Hindlimb muscle (tissue), 1 donor: ENCODE data around the gene MCUB. TPM values are rescaled to one million over a fixed set of nuclear protein-coding genes. Genes with fewer than 3 reads are reported as not detected.
A peak's percentile ranks its signal among the peaks of the same experiment; 100 is the strongest.

Experiments
- DNase-seq: peaks from one replicate; pipeline ENCODE4 v3.0.0-alpha.2; 2013
- polyA plus RNA-seq: library from polyadenylated mRNA; unstranded; fragments of 120-200 nt; gene quantifications from one replicate; pipeline ENCODE4 v1.2.1, GENCODE V29; 2013; ENCODE audit not compliant: insufficient read length

Gene MCUB
- polyA plus RNA-seq, 1 donor = 12.6 TPM

GRCh38 chr4:109683621-109684253 lies 123.7 kb downstream of the MCUB start:
- peak; percentile 10 for DNase-seq

- no peak for DNase-seq
Measured at GRCh38 chr4:109684727-109685126, 124.7 kb downstream of the MCUB start.

GRCh38 chr4:109690690-109691410 lies 130.8 kb downstream of the MCUB start:
- no peak for DNase-seq

DNA sequence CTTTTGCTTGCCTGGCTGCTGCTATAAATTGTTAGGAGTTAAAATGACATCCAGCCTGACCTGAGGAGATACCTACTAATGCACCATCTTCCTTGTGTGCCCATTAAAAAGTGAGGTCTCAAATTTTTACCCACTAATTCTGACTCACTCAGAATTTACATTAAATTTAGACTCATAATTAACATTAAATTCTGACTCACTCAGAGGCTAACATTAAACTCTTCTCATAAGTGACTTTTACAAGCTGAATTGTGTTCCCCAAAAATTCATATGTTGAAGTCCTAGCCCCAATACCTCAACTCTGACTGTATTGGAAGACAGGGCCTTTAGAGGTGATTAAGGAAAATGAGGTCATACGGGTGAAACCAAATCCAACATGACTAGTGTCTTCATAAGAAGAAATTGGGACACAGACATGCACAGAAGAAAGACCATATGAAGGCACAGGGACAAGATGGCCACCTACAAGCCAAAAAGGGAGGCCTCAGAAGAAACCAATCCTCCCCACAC lies 131.4 kb downstream of the MCUB start:
- no peak for DNase-seq

- DNase-seq = no peak
Measured at GRCh38 chr4:109698656-109699055, 138.6 kb downstream of the MCUB start.

DNA sequence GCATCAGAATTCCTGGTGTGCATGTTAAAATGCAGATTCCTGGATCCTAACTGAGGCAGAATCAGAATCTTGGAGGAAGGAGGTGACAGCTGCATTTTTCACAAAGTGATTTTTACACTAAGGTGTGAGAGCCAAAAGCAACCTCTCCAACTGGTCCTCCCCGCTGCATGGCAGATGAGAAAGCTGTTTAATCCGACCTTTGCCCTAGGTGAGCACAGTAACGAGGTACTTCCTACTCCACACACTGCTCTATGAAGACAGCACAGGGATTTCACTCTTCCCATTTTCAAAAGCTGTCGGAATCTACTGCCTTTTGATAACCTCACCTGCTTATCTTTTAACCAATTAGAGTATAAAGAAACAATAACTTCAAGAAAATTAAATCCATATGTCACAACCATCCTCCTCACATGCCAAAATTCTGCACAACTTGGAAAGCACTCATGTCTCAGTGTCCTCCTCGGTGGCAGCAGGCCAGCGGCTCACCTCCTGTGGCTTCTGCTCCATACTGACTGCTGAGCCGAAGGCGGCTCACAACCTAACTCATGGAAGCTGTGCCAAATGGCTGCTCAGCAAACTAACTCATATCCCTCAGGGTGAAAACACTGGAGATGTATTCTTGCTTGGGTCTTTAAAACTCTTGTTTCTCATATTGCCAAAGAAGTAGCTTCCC lies 139.6 kb downstream of the MCUB start:
- DNase-seq = no peak

GRCh38 chr4:109701566-109702410 lies 141.7 kb downstream of the MCUB start:
- no peak for DNase-seq

DNA sequence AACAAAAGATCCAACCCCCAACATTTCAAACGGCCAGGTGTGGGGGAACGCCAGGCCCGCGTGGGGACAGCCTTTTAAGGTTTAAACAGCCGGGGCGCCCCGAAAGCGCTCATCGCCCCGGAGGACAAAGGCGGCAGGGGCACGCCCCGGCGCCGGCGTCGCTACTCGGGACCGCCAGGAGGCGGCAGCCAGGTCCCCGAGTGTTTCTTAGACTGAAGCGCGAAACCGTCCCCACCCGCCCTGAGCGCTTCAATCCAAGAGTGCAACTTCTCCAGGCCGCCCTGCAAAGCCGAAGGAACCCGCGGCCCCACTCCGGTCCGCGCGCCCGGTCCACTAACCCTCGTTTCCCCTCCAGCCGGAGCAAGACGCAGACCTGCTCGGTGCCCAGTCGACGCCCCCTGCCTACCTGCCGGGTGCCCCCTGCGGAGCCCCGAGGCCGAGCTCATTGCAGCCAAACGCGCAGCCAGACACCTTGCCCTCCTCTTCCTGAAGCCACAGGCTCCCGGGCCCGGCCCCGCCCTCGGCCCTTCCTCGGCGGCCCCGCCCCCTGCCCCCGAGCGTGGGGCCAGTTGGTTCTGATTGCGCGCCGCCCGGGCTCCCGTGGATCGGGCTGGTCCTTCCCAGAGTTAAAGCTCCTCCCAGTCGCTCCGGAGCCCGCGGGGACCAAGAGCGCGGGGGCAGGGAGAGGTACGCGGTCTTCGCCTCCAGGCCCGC lies 143.1 kb downstream of the MCUB start, which contains the start of gene CASP6:
Gene CASP6, minus strand, starts transcription at position 496 of the 714 bp plus-strand sequence. Its CDS starts 50 bp downstream, at position 446.
- peak; percentile 79 for DNase-seq

GRCh38 chr4:109703664-109704361 lies 143.8 kb downstream of the MCUB start:
- DNase-seq = peak; percentile 15

DNA sequence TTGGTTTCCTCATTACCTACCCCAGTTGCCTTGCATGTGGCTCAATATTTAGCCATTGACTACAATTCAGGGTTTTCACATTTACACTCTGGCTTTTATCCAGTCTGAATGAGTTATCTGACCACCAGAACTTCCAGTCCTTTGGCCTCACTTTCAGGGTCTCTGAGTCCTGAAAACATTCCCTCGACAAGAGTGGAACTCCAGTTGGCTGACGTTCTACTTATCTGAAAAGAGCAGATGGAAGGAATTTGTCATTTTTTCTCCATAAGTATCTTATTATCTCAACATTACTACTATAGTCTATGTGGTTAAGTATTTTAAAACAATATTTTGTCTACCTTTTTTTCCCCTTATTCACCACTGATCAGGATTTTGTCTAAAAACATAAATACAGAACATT lies 148.4 kb downstream of the MCUB start:
- DNase-seq = no peak

- no peak for DNase-seq
Measured at GRCh38 chr4:109708990-109709389, 148.9 kb downstream of the MCUB start.

DNA sequence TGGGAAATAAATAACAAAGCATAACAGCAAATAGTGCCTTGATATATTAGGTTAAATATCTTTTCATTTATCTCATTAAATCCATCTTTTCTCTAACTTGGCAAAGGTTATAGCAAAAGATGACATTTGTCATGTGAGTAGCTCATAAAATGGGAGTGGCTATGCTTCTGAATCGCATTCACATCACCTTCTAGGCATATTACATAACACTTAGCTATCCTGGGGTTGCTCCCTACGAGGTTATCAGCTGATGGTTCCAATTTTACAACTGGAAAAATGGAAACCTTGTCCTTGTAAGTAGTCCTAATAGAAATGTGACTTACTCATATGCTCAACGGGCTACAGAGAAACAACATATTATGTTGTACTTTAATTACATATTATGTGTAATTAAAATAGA lies 153.5 kb downstream of the MCUB start:
- no peak for DNase-seq

GRCh38 chr4:109718759-109719158 lies 158.7 kb downstream of the MCUB start:
- no peak for DNase-seq

- no peak for DNase-seq
Measured at GRCh38 chr4:109719604-109720003, 159.6 kb downstream of the MCUB start.

DNA sequence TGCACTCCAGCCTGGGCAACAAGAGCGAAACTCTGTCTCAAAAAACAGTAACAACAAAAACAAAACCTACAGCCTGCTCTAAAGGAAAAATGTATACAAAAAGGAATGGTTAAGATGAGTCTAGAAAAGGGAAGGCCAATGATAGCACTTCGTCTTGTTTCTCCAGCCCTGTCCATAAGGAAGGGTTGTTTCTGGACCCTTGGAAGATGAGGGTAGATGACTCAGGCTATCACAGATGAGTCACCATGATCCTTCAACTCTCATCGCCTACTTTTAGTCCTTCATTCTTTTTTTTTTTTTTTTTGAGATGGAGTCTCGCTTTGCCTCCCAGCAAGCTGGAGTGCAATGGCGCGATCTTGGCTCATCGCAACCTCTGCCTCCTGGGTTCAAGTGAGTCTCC lies 161.0 kb downstream of the MCUB start:
- DNase-seq = no peak

DNA sequence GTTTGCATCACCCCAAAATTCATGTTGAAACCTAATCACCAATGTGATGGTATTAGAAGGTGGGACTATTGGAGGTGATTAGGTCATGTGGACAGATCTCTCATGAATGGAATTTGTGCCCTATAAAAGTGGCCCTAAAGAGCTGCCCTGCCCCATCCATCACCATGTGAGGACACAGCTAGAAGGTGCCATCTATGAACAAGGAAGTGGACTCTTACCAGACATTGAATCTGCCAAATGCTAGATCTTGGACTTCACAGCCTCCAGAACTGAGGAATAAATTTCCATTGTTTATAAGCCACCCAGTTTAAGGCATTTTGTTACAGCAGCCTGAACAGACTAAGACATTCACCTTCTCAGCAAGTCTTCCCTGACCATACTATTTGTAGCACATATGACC lies 162.3 kb downstream of the MCUB start:
- no peak for DNase-seq

DNA sequence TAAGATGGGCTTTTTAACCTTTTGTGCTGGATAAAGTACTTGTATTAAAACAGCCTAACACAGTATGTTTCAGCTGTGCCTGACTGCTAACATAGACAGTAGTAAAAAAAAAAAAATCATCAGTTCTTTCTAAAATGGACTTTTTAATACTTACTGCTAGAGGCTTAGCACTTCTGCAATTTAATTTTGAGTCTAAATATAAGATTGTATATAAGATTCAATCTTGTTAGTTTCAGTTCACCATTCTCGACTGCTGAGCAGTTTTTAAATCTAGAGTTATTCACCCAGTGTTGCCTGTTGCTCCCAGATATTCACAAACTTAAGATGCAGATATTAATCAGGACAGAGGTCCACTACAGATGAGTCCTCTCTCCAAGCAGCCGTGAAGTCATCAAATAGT lies 163.1 kb downstream of the MCUB start:
- DNase-seq = no peak

DNA sequence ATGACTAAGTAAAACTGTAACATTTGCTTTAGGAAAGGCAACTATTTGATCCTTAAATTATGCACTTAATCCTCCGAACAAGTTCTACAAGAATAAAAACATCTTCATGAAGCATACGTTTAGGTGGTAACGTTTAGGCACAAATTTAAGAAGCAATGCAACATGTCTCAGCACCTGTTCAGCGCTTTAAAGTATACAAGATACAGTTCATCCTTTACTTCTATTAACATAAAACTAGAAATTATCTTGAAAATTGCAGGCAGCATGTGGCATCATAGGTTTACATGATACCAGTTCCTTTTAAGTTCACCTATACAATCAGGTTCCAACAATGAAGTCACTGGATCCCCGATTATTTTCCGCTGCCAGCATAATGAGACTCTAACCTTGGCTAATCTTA lies 168.3 kb downstream of the MCUB start:
- DNase-seq = no peak

DNA sequence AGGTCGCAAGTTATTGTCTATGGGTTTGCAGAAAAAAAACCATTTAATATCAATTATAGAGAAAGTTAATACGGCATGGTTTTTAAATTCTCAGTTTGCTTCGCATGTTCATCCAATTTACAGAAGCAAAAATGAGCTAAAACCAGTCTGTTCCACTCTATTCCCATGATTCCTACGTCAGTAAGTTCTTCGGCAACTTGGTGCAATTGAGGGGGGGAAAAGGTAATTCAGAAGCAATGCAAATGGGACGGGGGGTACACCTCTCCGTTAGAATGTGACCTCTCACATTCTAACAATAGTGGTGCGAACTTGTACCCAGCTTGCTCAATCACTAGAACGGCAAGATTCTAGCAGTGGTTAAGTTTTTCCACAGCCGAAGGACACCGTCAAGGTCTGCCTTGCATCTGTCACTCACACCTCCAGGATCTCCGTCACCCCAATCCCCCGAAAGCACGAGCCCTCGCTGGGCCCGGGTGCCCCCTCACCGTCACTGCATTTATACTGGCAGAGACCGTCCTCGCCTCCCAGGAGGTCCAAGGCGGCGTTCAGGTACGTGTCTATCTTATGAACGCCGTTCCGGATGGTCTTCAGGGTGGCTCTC lies 169.2 kb downstream of the MCUB start:
- DNase-seq = no peak

GRCh38 chr4:109729718-109730618 lies 169.9 kb downstream of the MCUB start, which contains the start of gene PLA2G12A:
Gene PLA2G12A (minus strand): TSS chr4:109730070. CDS start chr4:109729809, 261 bp downstream.
- peak; percentile 78 for DNase-seq
